GM23338 (cell line): ENCODE data around the gene COL6A1. TPM values are rescaled to one million over a fixed set of nuclear protein-coding genes. Genes with fewer than 3 reads are reported as not detected.

Experiments used
- ATAC-seq: fragments of 200-7000 bp; cut with Tn5 transposase; 3 replicates; pipeline ENCODE4 v1.9.1; 2020
- DNase-seq: peaks from one replicate; pipeline ENCODE4 v3.0.0-alpha.2; 2015; ENCODE audit warnings: low spot score
- H2AFZ ChIP-seq: fragments of 200-600 bp; sonication (generic); 2 replicates; pipeline ENCODE4 v1.8.0; 2016; ENCODE audit warnings: antibody characterized with exemption, mild to moderate bottlenecking, moderate library complexity
- H3F3A ChIP-seq: fragments of 200-600 bp; sonication (generic); replicated peaks from 2 replicates; pipeline ENCODE4 v1.8.0; 2017; ENCODE audit warnings: antibody characterized with exemption, mixed run types, low read depth
- H3K27ac ChIP-seq: fragments of 200-600 bp; sonication (generic); 2 replicates; pipeline ENCODE4 v1.6.1; 2016; ENCODE audit warnings: low read depth
- H3K27me3 ChIP-seq: fragments of 200-600 bp; sonication (generic); 2 replicates; pipeline ENCODE4 v1.8.0; 2016; ENCODE audit warnings: mild to moderate bottlenecking, mixed run types, moderate library complexity; ENCODE audit not compliant: insufficient read depth
- H3K36me3 ChIP-seq: fragments of 200-600 bp; sonication (generic); 2 replicates; pipeline ENCODE4 v1.8.0; 2016; ENCODE audit warnings: mild to moderate bottlenecking; ENCODE audit not compliant: insufficient read depth
- H3K4me1 ChIP-seq: fragments of 200-600 bp; sonication (generic); 2 replicates; pipeline ENCODE4 v1.8.0; 2016; ENCODE audit warnings: mild to moderate bottlenecking, moderate library complexity; ENCODE audit not compliant: insufficient read depth
- H3K4me2 ChIP-seq: fragments of 200-600 bp; sonication (generic); 2 replicates; pipeline ENCODE4 v1.7.1; 2017; ENCODE audit warnings: mixed run types
- H3K4me3 ChIP-seq: fragments of 200-600 bp; sonication (generic); 2 replicates; pipeline ENCODE4 v1.6.1; 2016; ENCODE audit warnings: mixed run types
- H3K79me2 ChIP-seq: fragments of 200-600 bp; sonication (generic); replicated peaks from 2 replicates; pipeline ENCODE4 v1.8.0; 2017; ENCODE audit warnings: mild to moderate bottlenecking; ENCODE audit not compliant: insufficient read depth
- H3K9me2 ChIP-seq: fragments of 200-600 bp; sonication (generic); 2 replicates; pipeline ENCODE4 v1.8.0; 2017; ENCODE audit not compliant: insufficient read depth
- H4K20me1 ChIP-seq: fragments of 200-600 bp; sonication (generic); replicated peaks from 2 replicates; pipeline ENCODE4 v1.8.0; 2017; ENCODE audit warnings: mild to moderate bottlenecking; ENCODE audit not compliant: insufficient read depth
- H3K27ac Mint-ChIP-seq: 2 replicates; pipeline ENCODE4 v1.8.0; 2020; ENCODE audit warnings: inconsistent platforms, mild to moderate bottlenecking, moderate library complexity, mixed read lengths
- H3K27me3 Mint-ChIP-seq: 3 replicates; pipeline ENCODE4 v1.8.0; 2022; ENCODE audit warnings: low read depth, mild to moderate bottlenecking, moderate library complexity, mixed read lengths, inconsistent platforms; ENCODE audit not compliant: insufficient read depth, poor library complexity
- H3K36me3 Mint-ChIP-seq: 3 replicates; pipeline ENCODE4 v1.8.0; 2021; ENCODE audit warnings: low read depth, mild to moderate bottlenecking, inconsistent platforms, moderate library complexity, mixed read lengths
- H3K4me1 Mint-ChIP-seq: 3 replicates; pipeline ENCODE4 v1.8.0; 2020; ENCODE audit warnings: mild to moderate bottlenecking, inconsistent platforms, mixed read lengths
- H3K4me3 Mint-ChIP-seq: 3 replicates; pipeline ENCODE4 v1.8.0; 2021; ENCODE audit warnings: moderate library complexity, mild to moderate bottlenecking, inconsistent platforms, mixed read lengths
- H3K9me3 Mint-ChIP-seq: 3 replicates; pipeline ENCODE4 v1.8.0; 2020; ENCODE audit warnings: moderate library complexity, mild to moderate bottlenecking, inconsistent platforms, mixed read lengths
- ETS1 ChIP-seq: IDR thresholded peaks from 2 replicates; pipeline ENCODE4 v1.6.1; 2016; ENCODE audit warnings: antibody characterized with exemption
- EZH2phosphoT487 ChIP-seq: fragments of 200-600 bp; sonication (generic); IDR thresholded peaks from one replicate; pipeline ENCODE4 v1.8.1; 2018; ENCODE audit warnings: antibody characterized with exemption; ENCODE audit not compliant: unreplicated experiment
- POLR2AphosphoS5 ChIP-seq: IDR thresholded peaks from 2 replicates; pipeline ENCODE4 v1.6.1; 2016; ENCODE audit warnings: antibody characterized with exemption, low read depth
- REST ChIP-seq: IDR thresholded peaks from one replicate; pipeline ENCODE4 v1.6.1; 2018; ENCODE audit warnings: antibody characterized with exemption; ENCODE audit not compliant: unreplicated experiment
- STAT1 ChIP-seq: IDR thresholded peaks from one replicate; pipeline ENCODE4 v1.6.1; 2016; ENCODE audit warnings: antibody characterized with exemption; ENCODE audit not compliant: unreplicated experiment
- ZNF114 ChIP-seq: fragments of 250-450 bp; sonication (Bioruptor Pico); IDR thresholded peaks from 2 replicates; pipeline ENCODE4 v1.5.0; 2020; ENCODE audit warnings: mild to moderate bottlenecking, moderate library complexity
- ZNF462 ChIP-seq: fragments of 250-450 bp; sonication (Bioruptor Pico); IDR thresholded peaks from 2 replicates; pipeline ENCODE4 v1.5.0; 2020; ENCODE audit warnings: mild to moderate bottlenecking, moderate library complexity
- polyA plus RNA-seq: library from polyadenylated mRNA; unstranded; fragments of >200 nt; fragmentation: Nextera tagmentation; extraction: Ambion mirVana; gene quantifications from 2 replicates; pipeline ENCODE4 v1.2.1, GENCODE V29; 2016
- total RNA-seq: library from RNA; depleted of rRNA; stranded (reverse); fragments of >200 nt; shearing (Covaris generic); gene quantifications from 2 replicates; pipeline ENCODE4 v1.2.3, GENCODE V29; 2014

COL6A1 gene
- total and polyA plus RNA-seq, 2 experiments from 2014 or later = 76.0 to 180 TPM

GRCh38 chr21:46051379-46051770 lies 69.8 kb downstream of the COL6A1 start:
- H3K4me1 ChIP-seq = peaks cover 11% of the 10 kb centered on the region; the same call in 1 of the 2 replicates
- H3K27ac ChIP-seq = no peak overlapping the region
- peaks cover 3% of the 10 kb centered on the region; the same call in 1 of the 3 replicates for H3K36me3 Mint-ChIP-seq
- no peaks in the 10 kb centered on the region for H3K79me2 ChIP-seq
- ATAC-seq = no peak
- no peaks in the 10 kb centered on the region for H4K20me1 ChIP-seq
- DNase-seq = no peak
- no peak overlapping the region; the same call in 2 of the 3 replicates for H3K4me3 Mint-ChIP-seq
- H3K4me3 ChIP-seq = no peak overlapping the region
- no peak overlapping the region for H3K27ac Mint-ChIP-seq
- 0 out of 2 replicates have a peak, but pooled peaks cover 9% of the 10 kb centered on the region for H3F3A ChIP-seq
- TF ChIP-seq ETS1 = no peak
- no peak for TF ChIP-seq EZH2phosphoT487
- peaks cover 5% of the 10 kb centered on the region for H3K27me3 Mint-ChIP-seq
- H3K9me2 ChIP-seq = no peaks in the 10 kb centered on the region
- H3K4me1 Mint-ChIP-seq = peaks cover 10% of the 10 kb centered on the region
- H3K27me3 ChIP-seq = no peaks in the 10 kb centered on the region
- H3K9me3 Mint-ChIP-seq = no peaks in the 10 kb centered on the region; the same call in 2 of the 3 replicates
- no peak overlapping the region for H2AFZ ChIP-seq
- no peak overlapping the region for H3K4me2 ChIP-seq
- H3K36me3 ChIP-seq = no peaks in the 10 kb centered on the region

- 0 out of 2 replicates have a peak, but pooled peaks cover 9% of the 10 kb centered on the region for H3F3A ChIP-seq
- H3K4me1 ChIP-seq = peaks cover 11% of the 10 kb centered on the region; the same call in 1 of the 2 replicates
- H3K4me3 Mint-ChIP-seq = no peak overlapping the region; the same call in 2 of the 3 replicates
- no peak overlapping the region for H2AFZ ChIP-seq
- no peak overlapping the region for H3K4me3 ChIP-seq
- no peak overlapping the region for H3K27ac ChIP-seq
- no peaks in the 10 kb centered on the region for H3K27me3 ChIP-seq
- H3K27me3 Mint-ChIP-seq = peaks cover 5% of the 10 kb centered on the region
- no peaks in the 10 kb centered on the region for H3K9me2 ChIP-seq
- peaks cover 10% of the 10 kb centered on the region for H3K4me1 Mint-ChIP-seq
- no peak overlapping the region for H3K4me2 ChIP-seq
- no peak overlapping the region for H3K27ac Mint-ChIP-seq
- DNase-seq (no peak), ATAC-seq (no peak)
- no peaks in the 10 kb centered on the region for H3K79me2 ChIP-seq
- no peaks in the 10 kb centered on the region for H3K36me3 ChIP-seq
- H4K20me1 ChIP-seq = no peaks in the 10 kb centered on the region
- H3K36me3 Mint-ChIP-seq = peaks cover 3% of the 10 kb centered on the region; the same call in 1 of the 3 replicates
- H3K9me3 Mint-ChIP-seq = no peaks in the 10 kb centered on the region; the same call in 2 of the 3 replicates
- TF ChIP-seq ETS1 (no peak), ZNF114 (CRISPR knock-in tag) (no peak), STAT1 (no peak), REST (no peak), POLR2AphosphoS5 (no peak), ZNF462 (CRISPR knock-in tag) (no peak)
Measured at GRCh38 chr21:46051821-46052675, 70.5 kb downstream of the COL6A1 start.
